Spinal cord (tissue), 10 donors: ENCODE data around the gene VSIR. TPM values are rescaled to one million over a fixed set of nuclear protein-coding genes. Genes with fewer than 3 reads are reported as not detected.

Experiments
- DNase-seq, 6 donors: peaks; one replicate each; pipeline versions ENCODE4 v3.0.0 to v3.0.0-alpha.2; 2013 to 2015; ENCODE audit warnings: low spot score in 6 of 6, low read depth in 4 of 6
- H3K27ac ChIP-seq: one replicate; pipeline ENCODE4 v1.5.1; 2013; ENCODE audit warnings: low read depth, low read length, control low read depth
- H3K27me3 ChIP-seq: one replicate; pipeline ENCODE4 v1.6.1; 2013; ENCODE audit warnings: low read length; ENCODE audit not compliant: control insufficient read depth, insufficient read depth
- H3K36me3 ChIP-seq: one replicate; pipeline ENCODE4 v1.6.1; 2013; ENCODE audit warnings: low read length; ENCODE audit not compliant: control insufficient read depth, insufficient read depth
- H3K4me1 ChIP-seq: one replicate; pipeline ENCODE4 v1.6.1; 2013; ENCODE audit warnings: low read length; ENCODE audit not compliant: control insufficient read depth, insufficient read depth
- H3K4me3 ChIP-seq: one replicate; pipeline ENCODE4 v1.5.1; 2013; ENCODE audit warnings: low read depth, low read length, control low read depth
- H3K9me3 ChIP-seq: one replicate; pipeline ENCODE4 v1.6.1; 2013; ENCODE audit warnings: low read length; ENCODE audit not compliant: control insufficient read depth, insufficient read depth
- WGBS: methylation state at CpG from one replicate; pipeline ENCODE4 v1.1.5; 2013; ENCODE audit warnings: missing lambda C conversion rate; ENCODE audit not compliant: insufficient coverage; 5-methylcytosine and 5-hydroxymethylcytosine counted together
- polyA plus RNA-seq, 2 donors: library from polyadenylated mRNA; unstranded; fragments of 120-200 nt; gene quantifications; one replicate each; pipeline ENCODE4 v1.2.1, GENCODE V29; 2013; ENCODE audit not compliant: insufficient read length in 2 of 2
- small RNA-seq: library from RNA; depleted of rRNA; stranded (forward); fragments of <200 nt; gene quantifications from one replicate; pipeline ENCODE3, GENCODE V24; 2014; ENCODE audit warnings: low replicate concordance
- total RNA-seq, 2 donors: library from RNA; depleted of rRNA in 1 of 2; stranded (reverse); fragments of 120-200 nt in 1 of 2; fragments of >200 nt in 1 of 2; gene quantifications; one replicate each; pipeline versions ENCODE4 v1.2.3 to v1.2.4, GENCODE V29; 2013 to 2014
- donor health status: healthy.

The VSIR gene
- total and polyA plus RNA-seq, 4 donors = 21.0 to 39.0 (median 33.3) TPM

DNA sequence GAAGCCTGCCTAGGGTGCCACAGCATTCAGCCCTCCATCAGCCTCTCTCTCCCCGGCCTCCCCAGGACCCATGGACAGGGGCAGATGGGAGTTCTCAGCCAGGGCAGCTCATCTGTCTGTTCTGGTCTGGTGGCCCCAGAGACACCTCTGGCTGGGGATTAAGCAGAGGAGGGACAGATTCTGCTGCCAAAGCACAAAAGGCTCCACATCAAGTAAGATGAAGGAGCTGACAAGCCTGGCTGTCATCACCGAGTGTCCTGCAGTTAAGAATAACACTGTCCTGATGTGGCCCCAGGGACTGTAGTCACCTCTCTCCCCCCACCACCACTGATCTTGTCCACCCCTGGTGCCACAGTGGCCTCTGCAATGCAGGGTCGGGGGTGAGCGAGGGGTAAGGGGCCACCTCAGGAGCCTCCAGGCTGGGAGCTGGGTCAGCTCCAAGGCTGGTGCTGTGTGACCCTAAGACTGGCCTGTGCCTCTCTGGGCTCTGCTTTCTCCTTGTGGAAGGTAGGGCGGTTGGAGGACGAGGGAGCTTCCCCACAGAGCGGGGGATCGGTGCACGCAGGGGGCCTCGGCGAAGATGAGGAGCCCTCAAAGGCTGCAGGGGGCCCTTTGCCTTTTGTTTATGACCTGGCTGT is 72.5 kb downstream of the VSIR start:
- H3K36me3 ChIP-seq = peaks cover 7% of the 10 kb centered on the region
- H3K4me1 ChIP-seq = peaks cover under 1% of the 10 kb centered on the region
- H3K4me3 ChIP-seq = no peak overlapping the region
- no peaks in the 10 kb centered on the region for H3K27me3 ChIP-seq
- WGBS = 81% methylated on average over 10 of the region's 11 CpGs
- DNase-seq = no peak
- H3K27ac ChIP-seq = no peak overlapping the region
- no peaks in the 10 kb centered on the region for H3K9me3 ChIP-seq

GRCh38 chr10:71698737-71699136 is 74.6 kb downstream of the VSIR start:
- Histone ChIP-seq H3K4me3 (no peak overlapping the region), H3K4me1 (peaks cover 9% of the 10 kb centered on the region), H3K27me3 (no peaks in the 10 kb centered on the region), H3K9me3 (no peaks in the 10 kb centered on the region), H3K27ac (no peak overlapping the region), H3K36me3 (peaks cover 17% of the 10 kb centered on the region)
- no peak for DNase-seq
- WGBS = no CpG with 5 or more reads among the region's 5 CpGs

- peaks cover 11% of the 10 kb centered on the region for H3K4me1 ChIP-seq
- no peak for DNase-seq
- 80% methylated on average over 5 of the region's 7 CpGs for WGBS
- H3K4me3 ChIP-seq = no peak overlapping the region
- no peak overlapping the region for H3K27ac ChIP-seq
- no peaks in the 10 kb centered on the region for H3K27me3 ChIP-seq
- H3K9me3 ChIP-seq = no peaks in the 10 kb centered on the region
- H3K36me3 ChIP-seq = peaks cover 17% of the 10 kb centered on the region
Measured at GRCh38 chr10:71697938-71698709, 75.2 kb downstream of the VSIR start.

Small RNA genes lying within 50 kb of the gene (small RNA-seq; reads per million reads assigned to genes)
- gene MIR7152 = 0.08 reads per million

Other genes with a start within 250 kb of the VSIR start
- 1 to 10 TPM in 1 of 2 donors, under 1 TPM in 1; 0.99 to 4.6 TPM for gene C10orf105, start 53.7 kb downstream of the VSIR start, total RNA-seq
- gene C10orf105, start 53.7 kb downstream of the VSIR start, polyA plus RNA-seq = 10 to 100 TPM in 1 of 2 donors, 1 to 10 TPM in 1; 8.2 to 13.9 TPM
- 1,000 to 10,000 TPM in 1 of 2 donors, 100 to 1,000 TPM in 1; 882 to 1,163 TPM for gene PSAP, start 77.7 kb upstream of the VSIR start, total RNA-seq
- 1,000 to 10,000 TPM; 1,310 to 1,358 TPM for gene PSAP, start 77.7 kb upstream of the VSIR start, polyA plus RNA-seq
- gene CHST3, start 190.9 kb upstream of the VSIR start, total RNA-seq = 10 to 100 TPM; 28.4 to 32.4 TPM
- 10 to 100 TPM; 30.1 to 34.2 TPM for gene CHST3, start 190.9 kb upstream of the VSIR start, polyA plus RNA-seq